ENCODE measurements around the gene SLC6A19.

DNA sequence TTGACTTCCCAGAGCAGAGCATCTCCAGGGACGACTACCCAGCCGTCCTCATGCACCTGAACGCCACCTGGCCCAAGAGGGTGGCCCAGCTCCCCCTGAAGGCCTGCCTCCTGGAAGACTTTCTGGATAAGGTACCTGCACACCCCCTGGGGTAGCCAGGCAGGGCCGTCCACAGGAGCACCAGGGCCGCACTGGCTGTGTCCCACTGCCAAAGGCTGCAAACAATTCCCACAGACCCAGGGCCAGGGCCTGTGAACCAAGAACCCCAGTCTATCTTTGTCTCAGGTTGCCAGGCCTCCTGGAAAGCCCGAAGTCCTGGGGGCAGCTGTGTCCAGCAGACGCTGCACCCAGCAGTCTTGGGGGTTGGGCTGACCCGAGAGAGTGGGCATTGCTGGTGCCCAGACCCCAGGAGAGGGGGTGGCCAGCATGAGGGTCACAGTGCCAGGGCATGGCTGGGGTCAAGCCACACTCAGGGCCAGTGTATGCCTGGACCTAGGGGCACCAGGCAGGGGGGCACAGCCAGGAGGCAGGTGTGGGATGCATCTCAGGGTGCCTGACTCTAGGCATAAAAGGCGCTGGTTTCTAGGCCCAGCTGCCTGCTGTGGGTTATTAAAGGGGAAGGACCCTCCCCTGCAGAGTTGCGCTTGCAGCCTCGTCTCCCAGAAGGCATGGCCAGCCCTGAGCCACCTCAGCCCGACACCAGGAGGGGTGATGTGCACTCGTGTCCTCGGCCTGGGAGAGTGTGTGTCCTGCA is 41.5 kb downstream of the SLC6A19 start:
- TF ChIP-seq, protein P1, sequence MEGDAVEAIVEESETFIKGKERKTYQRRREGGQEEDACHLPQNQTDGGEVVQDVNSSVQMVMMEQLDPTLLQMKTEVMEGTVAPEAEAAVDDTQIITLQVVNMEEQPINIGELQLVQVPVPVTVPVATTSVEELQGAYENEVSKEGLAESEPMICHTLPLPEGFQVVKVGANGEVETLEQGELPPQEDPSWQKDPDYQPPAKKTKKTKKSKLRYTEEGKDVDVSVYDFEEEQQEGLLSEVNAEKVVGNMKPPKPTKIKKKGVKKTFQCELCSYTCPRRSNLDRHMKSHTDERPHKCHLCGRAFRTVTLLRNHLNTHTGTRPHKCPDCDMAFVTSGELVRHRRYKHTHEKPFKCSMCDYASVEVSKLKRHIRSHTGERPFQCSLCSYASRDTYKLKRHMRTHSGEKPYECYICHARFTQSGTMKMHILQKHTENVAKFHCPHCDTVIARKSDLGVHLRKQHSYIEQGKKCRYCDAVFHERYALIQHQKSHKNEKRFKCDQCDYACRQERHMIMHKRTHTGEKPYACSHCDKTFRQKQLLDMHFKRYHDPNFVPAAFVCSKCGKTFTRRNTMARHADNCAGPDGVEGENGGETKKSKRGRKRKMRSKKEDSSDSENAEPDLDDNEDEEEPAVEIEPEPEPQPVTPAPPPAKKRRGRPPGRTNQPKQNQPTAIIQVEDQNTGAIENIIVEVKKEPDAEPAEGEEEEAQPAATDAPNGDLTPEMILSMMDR (IDR thresholded peaks at IDR 0.05), result no peak
- no peak for TF ChIP-seq POLR2A (IDR thresholded peaks at IDR 0.05)
